Activated CD4-positive, alpha-beta memory T cell treated with anti-CD3 and anti-CD28 coated beads, Interleukin-2, amount 10 ng/mL, durations not matched to agents 7 days and 5 days (primary cell): ENCODE data around the gene FCN2. TPM values are rescaled to one million over a fixed set of nuclear protein-coding genes. Genes with fewer than 3 reads are reported as not detected.

Experiments
- CTCF ChIA-PET: fragments of 350-600 bp; sonication (Branson Sonifier 250); formaldehyde crosslinking; loops from one replicate; lab custom pipeline; 2021; ENCODE audit warnings: antibody characterized with exemption, inconsistent platforms; lab: Charles Lee
- POLR2A ChIA-PET: fragments of 350-600 bp; sonication (Branson Sonifier 250); formaldehyde crosslinking; loops from one replicate; lab custom pipeline; 2021; ENCODE audit warnings: antibody characterized with exemption; lab: Charles Lee
- DNase-seq: peaks from one replicate; pipeline ENCODE4 v3.0.0-alpha.2; 2020
- H3K27ac Mint-ChIP-seq: one replicate; pipeline ENCODE4 v1.8.0; 2021; ENCODE audit warnings: mild to moderate bottlenecking, mixed read lengths
- H3K27me3 Mint-ChIP-seq: one replicate; pipeline ENCODE4 v1.8.0; 2021; ENCODE audit warnings: mixed read lengths
- H3K36me3 Mint-ChIP-seq: one replicate; pipeline ENCODE4 v1.8.0; 2021; ENCODE audit warnings: low read depth, mixed read lengths
- H3K4me1 Mint-ChIP-seq: one replicate; pipeline ENCODE4 v1.8.0; 2021; ENCODE audit warnings: mixed read lengths
- H3K4me3 Mint-ChIP-seq: one replicate; pipeline ENCODE4 v1.8.0; 2021; ENCODE audit warnings: mild to moderate bottlenecking, mixed read lengths
- H3K9me3 Mint-ChIP-seq: one replicate; pipeline ENCODE4 v1.8.0; 2021; ENCODE audit warnings: mixed read lengths
- total RNA-seq, 2 experiments: library from RNA; stranded (reverse); gene quantifications; one replicate each; pipeline ENCODE4 v1.2.3, GENCODE V29; 2021

Gene FCN2
- total RNA-seq, 2 experiments from 2014 or later = not detected

DNA sequence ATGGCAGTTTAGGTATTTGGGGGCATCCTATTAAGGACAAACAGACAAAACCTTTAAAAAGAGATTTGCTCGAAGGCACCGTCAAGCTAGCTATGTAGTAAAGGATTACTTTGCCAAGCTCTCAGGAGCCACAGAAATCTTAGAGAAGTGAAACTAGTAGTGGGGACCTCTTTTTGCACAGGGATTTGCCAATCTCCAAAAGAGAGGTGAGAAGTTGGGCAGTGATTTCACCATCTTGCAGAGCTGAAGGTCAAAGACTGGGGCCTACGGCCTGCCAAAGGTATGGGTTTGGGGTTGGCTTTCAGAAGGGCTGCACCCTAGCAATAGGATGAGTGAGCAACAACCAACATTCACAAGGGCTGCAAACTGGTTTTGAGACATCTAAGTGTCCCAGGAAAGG is 38.7 kb downstream of the FCN2 start:
- Mint-ChIP-seq H3K9me3 (peaks cover 2% of the 10 kb centered on the region), H3K36me3 (no peaks in the 10 kb centered on the region), H3K4me3 (no peak overlapping the region), H3K27ac (no peak overlapping the region), H3K4me1 (no peaks in the 10 kb centered on the region), H3K27me3 (no peaks in the 10 kb centered on the region)
- CTCF ChIA-PET = no interaction called here
- POLR2A ChIA-PET = no interaction called here
- no peak for DNase-seq

DNA sequence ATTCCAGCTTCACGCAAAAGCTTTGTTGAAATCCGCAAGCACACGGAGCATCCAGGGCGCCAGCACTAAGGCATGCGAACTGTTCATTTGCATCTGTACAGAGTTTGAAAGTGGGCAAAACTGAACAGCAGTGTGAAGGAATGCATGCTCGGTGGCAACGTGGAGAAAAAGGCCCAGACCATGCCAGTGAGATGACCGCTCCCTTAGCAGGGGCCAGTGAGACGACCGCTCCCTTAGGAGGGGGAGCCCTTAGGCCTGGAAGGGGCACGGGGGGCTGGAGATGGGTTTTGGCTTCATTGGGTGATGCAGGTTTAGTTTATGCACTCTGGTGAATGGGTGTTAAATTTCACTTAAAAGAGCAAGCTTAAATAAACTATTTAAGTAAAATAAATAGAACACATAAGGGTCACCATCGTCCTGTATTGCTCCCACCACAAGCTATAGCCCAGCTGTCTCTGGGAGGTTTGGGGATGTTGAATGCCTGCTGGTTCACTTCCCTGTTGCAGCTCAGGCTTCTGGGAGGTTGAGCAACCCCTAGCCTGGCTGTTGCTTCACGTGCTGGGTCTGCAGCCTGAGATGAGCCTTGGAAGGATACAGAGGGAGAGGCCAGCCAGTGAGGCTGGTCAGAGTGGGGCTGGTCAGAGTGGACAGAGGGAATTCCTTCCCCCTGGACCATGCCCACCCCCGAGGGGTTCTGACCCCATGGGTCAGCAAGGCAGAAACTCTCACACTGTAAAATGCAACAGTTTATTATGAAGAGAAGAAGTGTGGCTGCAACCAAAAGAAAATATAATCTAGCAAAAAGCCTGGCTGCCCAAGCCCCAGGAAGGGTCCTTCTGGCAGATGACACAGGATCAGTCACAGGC is 41.7 kb downstream of the FCN2 start:
- DNase-seq = no peak
- Mint-ChIP-seq H3K9me3 (peaks cover 2% of the 10 kb centered on the region), H3K36me3 (no peaks in the 10 kb centered on the region), H3K4me3 (no peak overlapping the region), H3K27ac (no peak overlapping the region), H3K4me1 (no peaks in the 10 kb centered on the region), H3K27me3 (no peaks in the 10 kb centered on the region)
- POLR2A ChIA-PET = no interaction called here
- CTCF ChIA-PET = no interaction called here

DNA sequence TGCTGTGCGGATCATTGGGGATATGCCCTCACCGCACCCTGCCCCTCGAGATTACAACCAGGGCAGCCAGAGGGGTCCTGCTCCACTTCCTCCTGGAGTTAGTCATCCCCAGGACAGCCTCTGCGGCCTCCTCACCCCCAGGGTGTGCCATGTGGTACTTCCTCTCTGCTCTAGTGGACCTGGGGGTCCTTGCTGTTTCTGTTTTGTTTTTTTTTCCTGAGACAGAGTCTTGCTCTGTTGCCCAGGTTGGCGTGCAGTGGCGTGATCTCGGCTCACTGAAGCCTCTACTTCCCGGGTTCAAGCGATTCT is 42.3 kb downstream of the FCN2 start:
- no peaks in the 10 kb centered on the region for H3K27me3 Mint-ChIP-seq
- DNase-seq = no peak
- ChIA-PET CTCF (no interaction called here), POLR2A (no interaction called here)
- H3K4me1 Mint-ChIP-seq = no peaks in the 10 kb centered on the region
- H3K27ac Mint-ChIP-seq = no peak overlapping the region
- no peaks in the 10 kb centered on the region for H3K36me3 Mint-ChIP-seq
- peaks cover 2% of the 10 kb centered on the region for H3K9me3 Mint-ChIP-seq
- H3K4me3 Mint-ChIP-seq = no peak overlapping the region

DNA sequence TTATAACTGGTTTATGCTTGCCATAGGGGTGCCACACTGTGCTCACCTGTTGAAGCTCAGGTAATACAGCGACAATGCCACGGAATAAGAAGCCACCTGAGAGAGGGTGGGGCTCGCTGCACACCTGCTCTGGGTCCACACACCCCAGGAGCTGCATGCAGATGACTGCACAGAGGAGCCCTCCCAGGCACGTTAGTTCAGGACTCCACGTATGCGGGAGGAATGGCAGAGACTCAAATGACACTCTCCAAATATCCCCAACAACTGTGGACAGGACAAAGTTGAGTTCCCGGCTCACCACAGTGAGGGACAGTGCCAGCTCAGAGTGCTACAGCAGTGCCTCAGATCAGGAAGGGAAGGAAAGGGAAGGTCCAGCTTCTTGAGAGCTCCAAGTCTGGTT is 42.9 kb downstream of the FCN2 start:
- CTCF ChIA-PET = no interaction called here
- H3K4me1 Mint-ChIP-seq = no peaks in the 10 kb centered on the region
- H3K27ac Mint-ChIP-seq = no peak overlapping the region
- H3K4me3 Mint-ChIP-seq = no peak overlapping the region
- peaks cover 2% of the 10 kb centered on the region for H3K9me3 Mint-ChIP-seq
- H3K27me3 Mint-ChIP-seq = no peaks in the 10 kb centered on the region
- DNase-seq = no peak
- POLR2A ChIA-PET = no interaction called here
- no peaks in the 10 kb centered on the region for H3K36me3 Mint-ChIP-seq

DNA sequence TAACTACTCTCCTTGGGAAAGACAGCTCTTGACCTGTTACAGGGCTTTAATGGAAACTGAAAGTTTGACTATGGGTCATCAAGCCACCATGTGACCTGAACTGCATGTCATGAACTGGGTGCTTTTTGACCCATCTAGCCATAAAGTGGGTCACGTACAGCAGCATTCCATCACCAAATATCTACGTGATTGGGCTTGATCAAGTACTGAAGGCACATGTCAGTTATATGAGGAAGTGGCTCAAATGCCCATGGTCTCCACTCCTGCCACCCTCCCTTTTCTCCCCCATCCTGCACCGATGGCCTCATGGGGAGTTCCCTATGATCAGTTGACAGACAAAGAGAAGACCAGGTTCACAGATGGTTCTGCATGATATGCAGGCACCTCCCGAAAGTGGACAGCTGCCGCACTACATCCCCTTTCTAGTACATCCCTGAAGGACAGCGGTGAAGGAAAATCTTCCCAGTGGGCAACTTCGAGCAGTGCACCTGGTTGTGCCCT is 44.5 kb downstream of the FCN2 start:
- H3K4me1 Mint-ChIP-seq = no peaks in the 10 kb centered on the region
- no peaks in the 10 kb centered on the region for H3K36me3 Mint-ChIP-seq
- no peak overlapping the region for H3K4me3 Mint-ChIP-seq
- ChIA-PET CTCF (no interaction called here), POLR2A (no interaction called here)
- no peaks in the 10 kb centered on the region for H3K27me3 Mint-ChIP-seq
- no peak for DNase-seq
- no peak overlapping the region for H3K27ac Mint-ChIP-seq
- no peaks in the 10 kb centered on the region for H3K9me3 Mint-ChIP-seq

DNA sequence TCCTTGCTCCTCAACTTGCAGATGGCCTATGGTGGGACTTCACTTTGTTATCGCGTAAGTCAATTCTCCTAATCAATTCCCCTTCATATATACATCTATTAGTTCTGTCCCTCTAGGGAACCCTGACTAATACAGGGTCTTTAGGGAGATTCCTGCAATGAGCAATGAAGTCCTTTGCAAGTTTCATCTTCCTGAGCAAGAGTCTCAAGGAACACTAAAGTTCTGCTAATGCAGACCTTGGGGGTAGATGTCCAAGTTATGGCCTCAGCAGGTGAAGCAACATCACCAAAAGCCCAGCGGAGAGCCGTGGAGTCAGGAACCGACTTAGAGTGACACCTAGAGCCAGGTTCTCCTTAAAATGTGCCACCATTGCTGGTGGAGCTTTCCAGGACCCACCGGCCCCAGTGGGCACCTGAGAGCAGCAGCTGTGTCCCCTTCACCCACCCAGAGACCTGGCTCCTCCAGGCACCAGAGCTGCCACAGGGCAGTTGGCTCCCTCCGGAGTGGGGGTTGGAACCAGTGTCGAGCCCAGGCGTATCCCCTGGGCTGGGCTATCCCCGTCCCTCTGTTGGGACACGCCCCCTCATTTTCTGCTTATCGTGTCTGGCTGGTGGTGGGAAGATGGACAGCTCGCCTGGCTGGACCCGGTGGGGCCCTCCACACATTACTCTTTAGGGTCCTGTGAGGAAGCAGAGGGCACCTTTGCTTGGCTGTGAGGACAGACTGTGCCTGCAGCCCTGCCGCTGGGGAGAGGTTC is 48.0 kb downstream of the FCN2 start:
- no peaks in the 10 kb centered on the region for H3K36me3 Mint-ChIP-seq
- ChIA-PET CTCF (no interaction called here), POLR2A (no interaction called here)
- H3K4me3 Mint-ChIP-seq = no peak overlapping the region
- no peak overlapping the region for H3K27ac Mint-ChIP-seq
- H3K4me1 Mint-ChIP-seq = no peaks in the 10 kb centered on the region
- peaks cover 6% of the 10 kb centered on the region for H3K27me3 Mint-ChIP-seq
- H3K9me3 Mint-ChIP-seq = no peaks in the 10 kb centered on the region
- DNase-seq = no peak

DNA sequence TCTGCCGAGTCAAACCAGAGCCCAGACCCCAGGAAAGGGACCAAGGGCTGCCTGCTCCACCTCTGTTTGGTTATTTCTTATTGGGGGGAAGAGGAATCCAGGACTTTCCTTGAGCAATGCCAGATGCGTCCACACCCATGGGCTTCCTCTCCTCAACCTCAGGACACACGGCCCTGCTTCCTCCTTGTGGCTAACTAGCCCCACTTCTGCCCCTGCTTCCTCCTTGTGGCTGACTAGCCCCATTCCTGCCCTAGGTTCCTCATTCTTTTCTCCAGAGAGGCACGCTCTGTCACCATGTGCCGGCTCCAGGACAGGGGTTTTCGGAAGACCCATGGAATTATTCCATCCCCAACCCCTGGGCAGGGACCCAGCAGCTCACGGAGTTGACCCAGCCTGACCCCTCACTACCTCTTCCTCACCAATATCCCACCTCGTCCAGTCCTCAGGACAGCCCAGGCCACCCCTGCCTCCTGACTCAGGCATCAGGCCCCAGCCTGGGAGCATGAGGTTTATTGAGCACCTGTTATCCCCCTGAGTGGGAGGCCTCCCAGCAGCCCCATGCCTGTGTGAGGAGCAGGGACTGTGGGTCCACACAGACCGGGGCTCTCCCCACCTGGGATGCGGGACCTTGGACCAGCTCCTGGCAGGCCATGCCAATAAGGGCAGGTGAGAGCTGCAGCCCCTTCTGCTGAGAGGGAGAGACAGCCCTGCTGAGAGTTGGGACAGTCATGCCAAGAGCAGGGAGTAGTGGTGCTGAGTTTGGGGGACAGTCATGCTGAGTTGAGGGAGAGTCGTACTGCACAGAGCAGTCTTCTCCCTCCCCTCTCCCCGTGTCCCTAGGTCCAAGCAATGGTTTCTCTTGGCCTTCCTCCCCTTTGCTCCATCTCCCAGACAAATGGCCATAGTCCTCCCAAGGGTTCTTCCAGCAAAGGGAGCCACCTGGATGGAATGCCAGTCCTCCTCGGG is 48.9 kb downstream of the FCN2 start:
- ChIA-PET CTCF (no interaction called here), POLR2A (no interaction called here)
- no peak for DNase-seq
- Mint-ChIP-seq H3K4me1 (no peaks in the 10 kb centered on the region), H3K9me3 (no peaks in the 10 kb centered on the region), H3K27me3 (peaks cover 6% of the 10 kb centered on the region), H3K27ac (no peak overlapping the region), H3K4me3 (no peak overlapping the region), H3K36me3 (no peaks in the 10 kb centered on the region)

DNA sequence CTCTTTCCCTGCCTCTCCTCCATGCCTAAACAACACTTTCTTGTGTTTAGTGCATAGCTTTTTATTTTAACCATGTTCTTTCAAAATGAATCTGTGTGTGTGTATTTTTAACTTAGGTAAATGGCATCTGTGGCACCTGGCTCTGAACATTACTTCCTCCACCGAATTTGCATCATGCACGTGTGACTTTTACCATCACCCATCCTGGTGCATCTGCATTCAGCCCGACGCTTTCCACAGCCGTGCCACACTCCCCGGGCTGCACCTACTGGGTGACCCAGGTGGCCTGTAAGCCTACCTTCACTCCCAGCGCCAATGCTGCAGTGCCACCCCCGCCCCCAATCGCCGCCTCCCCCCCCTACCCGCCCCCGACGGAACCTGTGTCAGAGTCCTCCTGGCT is 49.8 kb downstream of the FCN2 start:
- CTCF ChIA-PET = no interaction called here
- H3K9me3 Mint-ChIP-seq = no peaks in the 10 kb centered on the region
- no peak for DNase-seq
- H3K4me1 Mint-ChIP-seq = no peaks in the 10 kb centered on the region
- H3K27me3 Mint-ChIP-seq = peaks cover 6% of the 10 kb centered on the region
- no peaks in the 10 kb centered on the region for H3K36me3 Mint-ChIP-seq
- POLR2A ChIA-PET = no interaction called here
- no peak overlapping the region for H3K27ac Mint-ChIP-seq
- no peak overlapping the region for H3K4me3 Mint-ChIP-seq

DNA sequence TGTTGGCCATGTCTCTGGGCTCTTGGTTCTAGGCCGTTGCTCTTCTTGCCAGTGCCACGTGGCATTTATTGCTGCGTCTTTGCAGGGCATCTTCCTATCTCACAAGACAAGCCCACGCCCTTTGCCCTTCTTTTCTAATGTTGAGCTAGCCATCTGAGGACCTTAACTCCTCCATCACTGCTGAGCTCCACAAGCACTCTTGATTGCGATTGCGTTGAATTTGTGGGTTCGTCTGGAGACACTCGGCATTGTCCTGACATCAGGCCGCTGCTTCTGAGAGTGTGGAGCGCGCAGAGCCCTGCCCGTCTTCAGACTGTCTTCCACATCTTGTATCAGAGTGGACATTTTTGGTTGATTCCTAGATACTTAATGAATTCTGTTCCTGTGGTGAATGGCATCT is 51.6 kb downstream of the FCN2 start:
- DNase-seq = no peak
- H3K27me3 Mint-ChIP-seq = peaks cover 6% of the 10 kb centered on the region
- H3K4me1 Mint-ChIP-seq = no peaks in the 10 kb centered on the region
- H3K4me3 Mint-ChIP-seq = no peak overlapping the region
- CTCF ChIA-PET = no interaction called here
- no peak overlapping the region for H3K27ac Mint-ChIP-seq
- POLR2A ChIA-PET = no interaction called here
- H3K9me3 Mint-ChIP-seq = no peaks in the 10 kb centered on the region
- H3K36me3 Mint-ChIP-seq = no peaks in the 10 kb centered on the region

DNA sequence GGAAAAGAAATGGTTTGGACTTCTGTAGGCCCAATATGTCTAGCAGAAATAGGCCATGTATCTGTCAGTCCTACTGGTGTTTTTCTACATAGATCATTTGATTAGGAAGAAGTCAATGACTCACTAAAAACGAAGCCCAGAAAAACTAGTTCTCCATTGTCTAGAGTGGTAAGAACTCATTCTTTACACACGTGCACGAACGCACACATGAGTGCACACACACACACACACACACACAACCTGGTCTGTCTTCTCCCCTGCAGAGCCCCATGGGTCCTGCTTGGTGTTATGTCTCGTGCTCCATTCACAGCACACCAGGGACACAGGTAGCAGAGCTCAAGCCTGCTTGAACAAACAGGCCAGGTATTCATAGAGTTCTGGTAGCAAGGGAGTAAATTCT is 52.0 kb downstream of the FCN2 start:
- no peaks in the 10 kb centered on the region for H3K9me3 Mint-ChIP-seq
- no peak overlapping the region for H3K4me3 Mint-ChIP-seq
- H3K4me1 Mint-ChIP-seq = no peaks in the 10 kb centered on the region
- ChIA-PET CTCF (no interaction called here), POLR2A (no interaction called here)
- no peak for DNase-seq
- H3K36me3 Mint-ChIP-seq = no peaks in the 10 kb centered on the region
- no peak overlapping the region for H3K27ac Mint-ChIP-seq
- H3K27me3 Mint-ChIP-seq = peaks cover 6% of the 10 kb centered on the region

DNA sequence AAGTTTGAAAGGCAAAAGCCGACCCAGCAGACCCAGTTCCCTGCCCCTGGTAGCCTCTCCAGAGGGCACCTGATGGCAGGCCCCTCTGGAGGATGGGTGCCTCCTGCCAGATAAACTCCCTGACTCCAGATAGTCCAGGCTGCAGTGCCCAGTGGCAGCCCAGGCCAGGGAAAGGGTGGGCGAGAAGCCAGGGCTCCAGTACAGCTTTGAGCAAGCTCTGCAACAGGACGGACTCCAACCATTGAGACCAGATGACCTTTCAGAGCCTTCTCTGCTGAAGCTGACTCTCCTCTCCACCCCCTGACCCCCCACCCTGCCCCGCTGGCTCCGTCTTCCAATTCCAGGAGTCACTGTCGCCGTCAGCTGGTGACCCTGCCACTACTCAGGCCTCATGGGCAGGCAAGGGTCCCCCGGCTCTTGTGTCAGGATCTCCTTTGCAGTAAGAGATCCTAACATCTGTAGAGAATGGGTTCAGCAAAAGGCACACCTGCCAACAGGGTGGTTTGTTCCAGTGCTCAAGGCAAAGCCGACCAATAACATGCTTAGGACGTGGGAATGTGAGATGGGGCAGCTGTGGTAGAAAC is 52.6 kb downstream of the FCN2 start:
- no peaks in the 10 kb centered on the region for H3K36me3 Mint-ChIP-seq
- DNase-seq = no peak
- CTCF ChIA-PET = no interaction called here
- no peaks in the 10 kb centered on the region for H3K4me1 Mint-ChIP-seq
- H3K4me3 Mint-ChIP-seq = no peak overlapping the region
- no peak overlapping the region for H3K27ac Mint-ChIP-seq
- POLR2A ChIA-PET = no interaction called here
- H3K9me3 Mint-ChIP-seq = no peaks in the 10 kb centered on the region
- H3K27me3 Mint-ChIP-seq = peaks cover 6% of the 10 kb centered on the region

DNA sequence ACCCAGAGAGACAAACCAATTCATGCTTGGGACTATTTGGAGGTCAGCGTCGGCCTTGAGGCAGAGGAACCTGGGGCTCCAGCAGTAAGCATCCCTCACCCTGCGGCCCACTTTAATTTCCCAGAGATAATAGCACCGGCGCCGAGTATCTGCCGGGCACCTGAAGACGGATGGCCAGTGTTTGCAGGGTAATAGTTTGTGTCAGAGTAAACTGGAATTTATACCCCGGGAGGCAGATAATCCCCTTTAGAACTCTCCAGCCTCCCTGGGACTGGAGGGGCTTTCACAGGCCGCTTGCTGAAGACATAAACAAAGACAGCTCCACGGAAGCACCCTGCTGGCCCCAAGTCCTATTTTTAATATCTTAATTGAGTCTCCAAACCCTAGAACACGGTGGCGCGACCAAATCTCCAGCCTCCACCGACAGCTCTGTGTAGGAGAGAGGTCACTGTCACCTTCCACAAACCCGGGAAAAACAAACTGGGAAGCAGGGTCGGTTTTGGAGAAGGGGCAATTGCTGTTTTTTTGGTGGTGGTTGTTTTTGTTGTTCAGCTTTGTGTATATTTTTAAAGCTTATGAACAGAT is 54.5 kb downstream of the FCN2 start:
- no peaks in the 10 kb centered on the region for H3K9me3 Mint-ChIP-seq
- peaks cover 6% of the 10 kb centered on the region for H3K27me3 Mint-ChIP-seq
- H3K4me3 Mint-ChIP-seq = no peak overlapping the region

More for the DNA sequence above, 54.5 kb downstream of the FCN2 start:
- no peaks in the 10 kb centered on the region for H3K4me1 Mint-ChIP-seq
- no peak overlapping the region for H3K27ac Mint-ChIP-seq
- DNase-seq = no peak
- CTCF ChIA-PET = no interaction called here
- H3K36me3 Mint-ChIP-seq = no peaks in the 10 kb centered on the region
- POLR2A ChIA-PET = no interaction called here
